ENCODE data around the gene CRACDL.

The CRACDL gene

DNA sequence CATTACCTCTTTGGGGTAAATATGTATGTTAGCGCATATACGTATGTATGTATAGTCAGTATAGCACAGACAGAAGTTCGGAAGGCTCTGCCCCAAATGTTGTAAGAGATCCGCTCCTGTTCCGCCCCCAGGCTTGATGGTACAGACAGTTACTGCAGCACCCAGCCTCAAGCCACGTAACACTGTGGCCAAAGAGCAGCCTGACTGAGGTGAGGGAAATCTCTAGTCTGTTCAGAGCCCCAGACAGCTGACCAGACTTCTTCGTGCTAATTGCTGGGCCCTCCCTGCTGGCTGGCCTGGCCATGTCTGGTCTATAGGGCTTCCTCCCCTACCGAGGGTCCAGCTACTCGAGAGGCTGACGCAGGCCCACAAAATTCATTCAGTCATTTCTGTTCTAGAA, 7.8 kb downstream of the CRACDL start:
- in situ Hi-C loops (cut with HindIII; ENCODE audit: low sequenced_read_pairs): no loop called here
- TF ChIP-seq, protein P1, sequence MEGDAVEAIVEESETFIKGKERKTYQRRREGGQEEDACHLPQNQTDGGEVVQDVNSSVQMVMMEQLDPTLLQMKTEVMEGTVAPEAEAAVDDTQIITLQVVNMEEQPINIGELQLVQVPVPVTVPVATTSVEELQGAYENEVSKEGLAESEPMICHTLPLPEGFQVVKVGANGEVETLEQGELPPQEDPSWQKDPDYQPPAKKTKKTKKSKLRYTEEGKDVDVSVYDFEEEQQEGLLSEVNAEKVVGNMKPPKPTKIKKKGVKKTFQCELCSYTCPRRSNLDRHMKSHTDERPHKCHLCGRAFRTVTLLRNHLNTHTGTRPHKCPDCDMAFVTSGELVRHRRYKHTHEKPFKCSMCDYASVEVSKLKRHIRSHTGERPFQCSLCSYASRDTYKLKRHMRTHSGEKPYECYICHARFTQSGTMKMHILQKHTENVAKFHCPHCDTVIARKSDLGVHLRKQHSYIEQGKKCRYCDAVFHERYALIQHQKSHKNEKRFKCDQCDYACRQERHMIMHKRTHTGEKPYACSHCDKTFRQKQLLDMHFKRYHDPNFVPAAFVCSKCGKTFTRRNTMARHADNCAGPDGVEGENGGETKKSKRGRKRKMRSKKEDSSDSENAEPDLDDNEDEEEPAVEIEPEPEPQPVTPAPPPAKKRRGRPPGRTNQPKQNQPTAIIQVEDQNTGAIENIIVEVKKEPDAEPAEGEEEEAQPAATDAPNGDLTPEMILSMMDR (IDR thresholded peaks at IDR 0.05; ENCODE audit: low read depth, low read length, missing control alignments): no peak
- no peak overlapping the region for H3K4me3 ChIP-seq (ENCODE audit: low read depth, low read length)
- no peak for DNase-seq (ENCODE audit: low read depth)

DNA sequence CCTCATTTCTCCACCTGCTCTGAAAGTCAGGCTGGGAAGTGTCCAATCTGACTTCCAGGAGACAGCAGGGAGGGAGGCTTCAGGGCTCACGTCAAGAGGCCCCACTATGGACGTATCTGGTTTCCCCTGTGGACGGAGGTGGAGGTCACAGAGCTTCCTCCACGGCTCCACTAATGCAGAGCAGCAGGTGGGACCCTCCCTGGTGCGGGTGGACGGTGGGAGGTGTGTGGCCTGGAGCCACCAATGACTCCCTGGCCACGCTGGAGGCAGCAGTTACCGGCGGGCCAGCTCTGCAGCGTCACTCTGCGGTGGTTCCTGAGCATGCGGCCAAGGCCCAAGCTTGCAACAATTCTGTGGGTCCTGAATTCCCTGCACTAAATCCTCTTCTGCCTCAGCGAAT, 9.0 kb downstream of the CRACDL start:
- TF ChIP-seq, protein P1 (IDR thresholded peaks at IDR 0.05; ENCODE audit: low read depth, low read length, missing control alignments): no peak
- in situ Hi-C loops (cut with HindIII; ENCODE audit: low sequenced_read_pairs): no loop called here
- DNase-seq (ENCODE audit: low read depth): no peak
- no peak overlapping the region for H3K4me3 ChIP-seq (ENCODE audit: low read depth, low read length)

DNA sequence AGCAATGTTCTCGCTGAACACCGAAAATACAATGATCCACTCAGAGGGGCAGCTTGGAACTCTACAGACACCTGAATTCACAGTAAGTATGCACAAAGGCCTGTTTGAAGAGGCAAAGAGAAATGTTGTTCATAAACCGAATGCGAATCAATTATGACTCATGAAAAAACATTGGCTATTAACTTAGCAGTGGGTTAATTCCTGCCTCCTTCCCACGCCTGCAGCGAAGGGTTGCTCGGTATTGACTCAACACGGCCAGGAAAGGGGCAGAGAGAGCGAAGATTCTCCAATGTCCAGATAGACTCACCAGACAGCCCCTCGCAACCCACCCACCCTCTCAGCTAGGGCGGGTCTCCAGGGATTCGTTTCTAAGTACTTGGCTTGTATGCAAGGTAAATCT, 9.4 kb downstream of the CRACDL start:
- TF ChIP-seq, protein P1 (IDR thresholded peaks at IDR 0.05; ENCODE audit: low read depth, low read length, missing control alignments): no peak
- no peak for DNase-seq (ENCODE audit: low read depth)
- no peak overlapping the region for H3K4me3 ChIP-seq (ENCODE audit: low read depth, low read length)
- in situ Hi-C loops (cut with HindIII; ENCODE audit: low sequenced_read_pairs): no loop called here

DNA sequence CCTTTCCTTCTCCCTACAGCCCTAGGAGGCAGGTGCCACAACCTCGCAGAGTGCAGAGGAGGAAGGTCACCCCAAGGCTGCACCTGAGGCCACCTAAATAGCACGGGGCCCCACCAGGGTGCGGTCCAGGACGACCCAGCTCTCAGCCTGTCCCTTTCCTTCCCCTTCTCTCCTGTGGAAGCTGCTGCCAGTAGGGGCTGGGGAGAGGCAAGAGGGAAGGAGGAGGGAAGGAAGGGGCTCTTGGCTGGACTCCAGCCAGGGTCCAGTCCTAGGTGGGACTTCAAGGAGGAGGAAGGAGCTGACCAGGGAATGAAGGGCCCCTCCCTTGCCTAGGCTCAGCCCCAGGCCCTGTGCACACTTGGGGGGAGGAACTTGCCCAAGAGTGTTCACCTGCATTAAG, 11.1 kb downstream of the CRACDL start:
- DNase-seq (ENCODE audit: low read depth): no peak
- in situ Hi-C loops (cut with HindIII; ENCODE audit: low sequenced_read_pairs): no loop called here
- TF ChIP-seq, protein P1 (IDR thresholded peaks at IDR 0.05; ENCODE audit: low read depth, low read length, missing control alignments): no peak

DNA sequence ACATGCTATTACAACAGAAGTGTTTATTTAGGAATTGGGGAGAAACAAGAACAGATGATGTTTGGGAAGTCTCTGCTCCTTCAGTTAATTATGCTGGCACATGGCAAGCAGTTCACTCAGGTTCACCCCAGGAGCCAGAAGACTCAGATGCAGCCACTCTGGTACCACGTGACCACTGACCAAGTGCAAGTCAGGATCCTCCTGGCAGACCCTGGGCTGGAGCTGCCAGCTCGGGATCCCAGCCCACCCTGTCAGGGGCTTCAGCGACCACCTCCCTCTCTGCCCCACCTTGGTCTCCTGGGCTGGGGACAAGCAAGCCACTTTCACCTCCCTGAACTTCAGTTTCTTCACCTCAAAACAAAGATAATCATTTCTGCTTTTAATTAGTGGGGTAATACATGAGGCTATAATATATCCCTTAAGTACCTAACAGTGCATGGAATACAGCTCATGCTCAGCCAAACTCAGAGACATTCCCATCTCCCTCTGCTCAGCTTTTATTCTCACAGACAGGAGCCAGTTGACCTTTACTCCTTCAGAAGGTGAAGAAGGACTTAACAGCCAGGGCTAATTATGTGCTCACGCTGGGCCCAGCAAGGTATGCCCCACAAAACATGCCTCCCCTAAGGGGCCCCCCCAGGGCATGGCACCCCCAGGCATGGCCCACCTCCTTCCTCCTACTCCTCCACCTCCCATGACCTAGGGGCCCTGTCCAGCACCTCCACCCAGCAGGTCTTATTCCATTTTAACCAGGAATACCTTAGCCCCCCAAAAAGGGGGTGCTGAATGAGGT, 11.8 kb downstream of the CRACDL start:
- H3K4me3 ChIP-seq (ENCODE audit: low read depth, low read length): no peak overlapping the region
- DNase-seq (ENCODE audit: low read depth): no peak
- TF ChIP-seq, protein P1 (IDR thresholded peaks at IDR 0.05; ENCODE audit: low read depth, low read length, missing control alignments): no peak
- in situ Hi-C loops (cut with HindIII; ENCODE audit: low sequenced_read_pairs): no loop called here

More for the DNA sequence above, 11.1 kb downstream of the CRACDL start:
- H3K4me3 ChIP-seq (ENCODE audit: low read depth, low read length): no peak overlapping the region

DNA sequence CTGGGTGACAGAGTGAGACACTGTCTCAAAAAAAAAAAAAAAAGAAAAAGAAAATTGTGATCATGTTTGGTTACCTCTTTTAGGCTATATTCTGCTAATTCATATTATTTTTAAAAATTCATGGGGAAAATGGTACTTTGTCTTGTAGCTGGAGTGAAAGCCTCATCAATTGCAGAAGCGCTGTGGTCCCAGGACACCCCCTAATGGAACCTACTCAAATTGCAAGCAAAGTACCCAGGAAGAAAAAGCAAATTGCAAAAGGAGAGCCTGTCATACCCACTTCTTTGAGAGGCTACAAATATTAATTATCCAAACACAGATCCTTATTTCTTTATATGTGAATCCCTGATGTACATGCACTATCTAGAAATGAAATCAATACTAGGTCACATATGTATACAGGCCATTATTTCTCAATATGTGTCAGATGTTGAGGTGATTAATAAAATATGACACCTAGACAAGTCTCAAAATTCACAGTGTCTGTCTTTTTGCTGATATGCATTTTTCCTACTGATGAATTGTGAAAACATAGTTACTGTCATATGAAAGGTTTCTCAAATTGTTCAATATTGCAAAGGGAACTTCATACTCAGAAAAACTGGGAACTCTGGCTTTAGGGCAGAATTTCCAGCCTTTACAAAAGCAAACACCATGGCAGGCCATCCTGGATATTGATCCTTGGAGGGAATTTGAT, 12.6 kb downstream of the CRACDL start:
- DNase-seq (ENCODE audit: low read depth): no peak
- TF ChIP-seq, protein P1 (IDR thresholded peaks at IDR 0.05; ENCODE audit: low read depth, low read length, missing control alignments): no peak
- in situ Hi-C loops (cut with HindIII; ENCODE audit: low sequenced_read_pairs): no loop called here
- H3K4me3 ChIP-seq (ENCODE audit: low read depth, low read length): no peak overlapping the region

Measured in astrocyte of the cerebellum (primary cell).